ENCODE data around the gene LZTFL1.
A peak's percentile ranks its signal among the peaks of the same experiment; 100 is the strongest.

LZTFL1 gene

DNA sequence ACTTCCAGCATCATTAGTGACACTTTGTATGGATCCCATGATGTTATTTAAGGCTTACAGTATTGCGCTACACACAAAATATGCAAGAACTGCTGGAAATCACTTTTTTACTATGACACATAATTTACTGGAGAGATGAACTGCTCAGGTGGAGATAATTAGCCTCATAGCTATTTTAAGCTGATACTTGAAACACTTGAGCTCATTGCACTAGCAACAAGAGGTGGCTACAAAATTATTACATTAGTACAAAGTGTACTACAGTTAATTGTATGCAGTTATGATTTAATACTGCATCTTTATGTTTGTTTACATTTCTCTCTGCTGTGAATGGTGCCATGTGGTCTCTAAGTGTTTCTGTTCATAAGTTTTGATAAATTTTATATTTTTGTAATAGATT, 6.5 kb upstream of the LZTFL1 start:
- H3K36me3 ChIP-seq = no peaks in the 10 kb centered on the region
- H3K27me3 ChIP-seq = no peaks in the 10 kb centered on the region
- intact Hi-C loops (cut with DNase I; ENCODE audit: low total_unique reads) = no loop called here
- no peak overlapping the region for H3K4me3 ChIP-seq
- H3K9me3 ChIP-seq = no peaks in the 10 kb centered on the region
- DNase-seq = no peak
- no peaks in the 10 kb centered on the region for H3K4me1 ChIP-seq
- TF ChIP-seq CTCF (IDR thresholded peaks at IDR 0.05) = no peak
- H3K27ac ChIP-seq = no peak overlapping the region

DNA sequence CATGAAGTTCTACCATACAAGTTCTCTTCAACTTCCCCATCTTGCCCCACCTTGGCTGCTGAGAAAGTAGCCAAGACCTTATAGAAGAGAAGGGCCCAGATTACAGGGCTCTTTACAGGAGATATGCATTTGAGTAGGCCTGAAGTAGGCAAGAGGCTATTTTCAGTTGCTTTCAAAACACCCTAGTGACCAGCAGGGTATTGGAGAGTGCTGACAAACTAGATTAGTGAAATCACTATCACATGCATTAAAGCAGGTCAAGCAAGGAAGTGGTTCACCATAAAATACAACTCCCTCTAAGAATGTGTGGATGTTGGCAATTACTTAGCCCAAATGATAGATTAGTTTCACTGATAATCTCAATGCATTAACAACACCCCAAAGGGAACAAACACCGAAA, 2.7 kb upstream of the LZTFL1 start:
- H3K9me3 ChIP-seq = no peaks in the 10 kb centered on the region
- no peak for TF ChIP-seq CTCF (IDR thresholded peaks at IDR 0.05)
- no peak overlapping the region for H3K4me3 ChIP-seq
- no peak overlapping the region for H3K27ac ChIP-seq
- no peak for DNase-seq
- H3K36me3 ChIP-seq = no peaks in the 10 kb centered on the region
- peaks cover 0 to 12% (median 2%) of the 10 kb centered on the region in 4 donors for H3K4me1 ChIP-seq
- H3K27me3 ChIP-seq = no peaks in the 10 kb centered on the region
- intact Hi-C loops (cut with DNase I; ENCODE audit: low total_unique reads) = no loop called here

GRCh38 chr3:45842851-45843625, 1.1 kb upstream of the LZTFL1 start:
- intact Hi-C loops (cut with DNase I; ENCODE audit: low total_unique reads) = no loop called here
- Histone ChIP-seq H3K27me3 (no peaks in the 10 kb centered on the region), H3K9me3 (no peaks in the 10 kb centered on the region), H3K36me3 (no peaks in the 10 kb centered on the region), H3K4me1 (peaks cover 0 to 12% (median 2%) of the 10 kb centered on the region in 4 donors), H3K4me3 (no peak overlapping the region), H3K27ac (no peak overlapping the region)
- TF ChIP-seq CTCF (IDR thresholded peaks at IDR 0.05) = no peak
- no peak for DNase-seq

DNA sequence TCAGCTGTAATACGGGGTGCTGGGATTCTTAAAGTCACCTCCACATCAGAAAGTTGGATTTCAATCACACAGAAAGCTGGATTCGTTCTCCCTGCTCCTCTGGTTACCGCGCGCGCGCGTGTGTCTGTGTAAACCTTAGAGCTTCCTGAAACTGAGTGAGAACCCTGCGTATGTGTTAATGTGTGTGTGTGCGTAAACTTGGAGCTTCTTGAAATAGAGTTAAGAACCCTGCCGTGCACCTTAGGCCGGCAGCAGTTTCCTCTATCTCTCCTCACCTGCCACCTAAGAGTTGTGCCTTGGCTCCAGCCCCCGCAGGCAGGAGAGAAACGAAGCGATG, 531 bp downstream of the LZTFL1 start:
- intact Hi-C loops (cut with DNase I; ENCODE audit: low total_unique reads) = no loop called here
- DNase-seq = no peak

GRCh38 chr3:45838466-45838865, 3.5 kb downstream of the LZTFL1 start:
- no peak overlapping the region for H3K27ac ChIP-seq
- no peak overlapping the region for H3K4me3 ChIP-seq
- H3K27me3 ChIP-seq = no peaks in the 10 kb centered on the region
- peaks cover 0 to 12% (median 2%) of the 10 kb centered on the region in 4 donors for H3K4me1 ChIP-seq
- intact Hi-C loops (cut with DNase I; ENCODE audit: low total_unique reads) = no loop called here
- DNase-seq = no peak
- H3K9me3 ChIP-seq = no peaks in the 10 kb centered on the region
- peaks cover 9 to 35% (median 26%) of the 10 kb centered on the region in 3 donors for H3K36me3 ChIP-seq
- no peak for TF ChIP-seq CTCF (IDR thresholded peaks at IDR 0.05)

More for the DNA sequence above, 531 bp downstream of the LZTFL1 start:
- Histone ChIP-seq H3K27ac (peak overlapping the region; percentile 58 to 72), H3K36me3 (peaks cover 0 to 12% (median 5%) of the 10 kb centered on the region in 3 donors), H3K9me3 (no peaks in the 10 kb centered on the region), H3K27me3 (no peaks in the 10 kb centered on the region), H3K4me1 (peaks cover 0 to 12% (median 2%) of the 10 kb centered on the region in 4 donors), H3K4me3 (peak overlapping the region; percentile 85 to 90)
- no peak for TF ChIP-seq CTCF (IDR thresholded peaks at IDR 0.05)
